Neural crest cell (in vitro differentiated cells): ENCODE measurements around the gene CRYZL1. TPM values are rescaled to one million over a fixed set of nuclear protein-coding genes. Genes with fewer than 3 reads are reported as not detected.
"Not testable (repeated sequence)": the region's sequence is repeated elsewhere in the genome, so short reads cannot be mapped to it uniquely, and the experiment has no call there.

Experiments
- DNase-seq: peaks from one replicate; pipeline ENCODE4 v3.0.0; 2021; ENCODE audit warnings: low read depth, mixed read lengths, low spot score
- H3K27ac Mint-ChIP-seq: one replicate; pipeline ENCODE4 v1.8.0; 2021; ENCODE audit warnings: mild to moderate bottlenecking, mixed read lengths; ENCODE audit not compliant: unreplicated experiment
- H3K27me3 Mint-ChIP-seq: 2 replicates; pipeline ENCODE4 v1.8.0; 2021; ENCODE audit warnings: low read depth, mild to moderate bottlenecking, mixed read lengths
- H3K36me3 Mint-ChIP-seq: 2 replicates; pipeline ENCODE4 v1.8.0; 2021; ENCODE audit warnings: low read depth, mild to moderate bottlenecking, mixed read lengths
- H3K4me1 Mint-ChIP-seq: 2 replicates; pipeline ENCODE4 v1.8.0; 2021; ENCODE audit warnings: mixed read lengths
- H3K4me3 Mint-ChIP-seq: one replicate; pipeline ENCODE4 v1.8.0; 2021; ENCODE audit warnings: mild to moderate bottlenecking, mixed read lengths
- H3K9me3 Mint-ChIP-seq: 2 replicates; pipeline ENCODE4 v1.8.0; 2021; ENCODE audit warnings: mixed read lengths
- total RNA-seq: library from RNA; stranded (reverse); gene quantifications from 2 replicates; pipeline ENCODE4 v1.2.1, GENCODE V29; 2021
- TF ChIP-seq, protein P1 (sequence below): fragments of 200-600 bp; sonication (generic); conservative IDR thresholded peaks from 2 replicates; pipeline ENCODE4 v1.5.0; 2021; ENCODE audit warnings: antibody characterized with exemption, mild to moderate bottlenecking

Gene CRYZL1
- total RNA-seq, 1 donor from 2014 or later = 55.8 TPM

DNA sequence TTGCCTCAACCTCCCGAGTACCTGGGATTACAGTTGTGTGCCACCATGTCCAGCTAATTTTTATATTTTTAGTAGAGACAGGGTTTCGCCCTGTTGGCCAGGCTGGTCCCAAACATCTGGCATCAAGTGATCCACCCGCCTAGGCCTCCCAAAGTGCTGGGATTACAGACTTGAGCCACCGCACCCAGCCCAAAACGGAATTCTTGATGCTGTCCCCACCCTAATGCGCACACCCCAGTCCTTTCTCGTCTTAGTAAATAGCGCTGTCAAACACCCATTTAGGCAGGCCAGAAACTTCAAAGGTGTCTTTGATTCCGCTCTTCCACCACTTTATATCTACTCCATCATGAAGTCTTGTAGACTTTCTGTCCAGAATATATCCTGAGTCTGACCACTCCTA, 35.9 kb upstream of the CRYZL1 start:
- no peak overlapping the region for H3K4me3 Mint-ChIP-seq
- H3K27ac Mint-ChIP-seq = no peak overlapping the region
- DNase-seq = no peak
- no peaks in the 10 kb centered on the region for H3K9me3 Mint-ChIP-seq
- no peaks in the 10 kb centered on the region for H3K27me3 Mint-ChIP-seq
- H3K36me3 Mint-ChIP-seq = no peaks in the 10 kb centered on the region
- peaks cover 27% of the 10 kb centered on the region for H3K4me1 Mint-ChIP-seq
- TF ChIP-seq, protein P1, sequence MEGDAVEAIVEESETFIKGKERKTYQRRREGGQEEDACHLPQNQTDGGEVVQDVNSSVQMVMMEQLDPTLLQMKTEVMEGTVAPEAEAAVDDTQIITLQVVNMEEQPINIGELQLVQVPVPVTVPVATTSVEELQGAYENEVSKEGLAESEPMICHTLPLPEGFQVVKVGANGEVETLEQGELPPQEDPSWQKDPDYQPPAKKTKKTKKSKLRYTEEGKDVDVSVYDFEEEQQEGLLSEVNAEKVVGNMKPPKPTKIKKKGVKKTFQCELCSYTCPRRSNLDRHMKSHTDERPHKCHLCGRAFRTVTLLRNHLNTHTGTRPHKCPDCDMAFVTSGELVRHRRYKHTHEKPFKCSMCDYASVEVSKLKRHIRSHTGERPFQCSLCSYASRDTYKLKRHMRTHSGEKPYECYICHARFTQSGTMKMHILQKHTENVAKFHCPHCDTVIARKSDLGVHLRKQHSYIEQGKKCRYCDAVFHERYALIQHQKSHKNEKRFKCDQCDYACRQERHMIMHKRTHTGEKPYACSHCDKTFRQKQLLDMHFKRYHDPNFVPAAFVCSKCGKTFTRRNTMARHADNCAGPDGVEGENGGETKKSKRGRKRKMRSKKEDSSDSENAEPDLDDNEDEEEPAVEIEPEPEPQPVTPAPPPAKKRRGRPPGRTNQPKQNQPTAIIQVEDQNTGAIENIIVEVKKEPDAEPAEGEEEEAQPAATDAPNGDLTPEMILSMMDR = no peak

DNA sequence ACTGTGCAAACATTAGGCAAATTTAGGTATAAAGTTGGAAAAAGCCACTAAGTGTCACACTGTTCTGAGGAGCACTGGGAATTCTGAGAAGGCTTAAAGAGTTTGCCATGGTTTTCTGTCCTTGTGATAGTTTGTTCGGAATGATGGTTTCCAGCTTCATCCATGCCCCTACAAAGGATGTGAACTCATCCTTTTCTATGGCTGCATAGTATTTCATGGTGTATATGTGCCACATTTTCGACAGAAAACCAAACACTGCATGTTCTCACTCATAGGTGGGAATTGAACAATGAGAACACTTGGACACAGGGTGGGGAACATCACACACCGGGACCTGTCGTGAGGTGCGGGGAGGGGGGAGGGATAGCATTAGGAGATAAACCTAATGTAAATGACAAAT, 35.1 kb upstream of the CRYZL1 start:
- H3K27me3 Mint-ChIP-seq, H3K36me3 Mint-ChIP-seq, H3K9me3 Mint-ChIP-seq, H3K4me3 Mint-ChIP-seq, H3K27ac Mint-ChIP-seq, DNase-seq: not testable (repeated sequence)
- peaks cover 30% of the 10 kb centered on the region for H3K4me1 Mint-ChIP-seq

DNA sequence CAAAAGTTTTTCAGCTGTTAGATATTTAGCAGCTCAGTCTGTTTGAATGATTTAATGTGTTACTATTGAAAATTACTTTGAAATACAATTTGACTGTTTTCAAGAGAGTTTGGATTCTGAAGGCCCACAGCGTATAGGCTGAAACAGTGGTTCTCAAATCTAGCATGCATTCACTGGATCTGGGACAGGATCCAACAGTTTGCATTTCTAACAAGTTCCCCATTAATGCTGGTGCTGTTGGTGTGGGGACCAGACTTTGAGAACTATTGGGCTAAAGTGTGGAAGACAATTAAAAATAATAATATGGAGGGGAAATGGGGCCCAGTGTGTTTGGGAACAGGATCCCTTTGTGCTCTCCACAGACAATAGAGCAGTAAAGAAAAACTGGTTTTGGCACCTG, 32.7 kb upstream of the CRYZL1 start:
- DNase-seq = no peak
- H3K36me3 Mint-ChIP-seq = no peaks in the 10 kb centered on the region
- peaks cover 31% of the 10 kb centered on the region for H3K4me1 Mint-ChIP-seq
- no peaks in the 10 kb centered on the region for H3K9me3 Mint-ChIP-seq
- TF ChIP-seq, protein P1 = no peak
- H3K4me3 Mint-ChIP-seq = no peak overlapping the region
- H3K27ac Mint-ChIP-seq = no peak overlapping the region
- no peaks in the 10 kb centered on the region for H3K27me3 Mint-ChIP-seq

DNA sequence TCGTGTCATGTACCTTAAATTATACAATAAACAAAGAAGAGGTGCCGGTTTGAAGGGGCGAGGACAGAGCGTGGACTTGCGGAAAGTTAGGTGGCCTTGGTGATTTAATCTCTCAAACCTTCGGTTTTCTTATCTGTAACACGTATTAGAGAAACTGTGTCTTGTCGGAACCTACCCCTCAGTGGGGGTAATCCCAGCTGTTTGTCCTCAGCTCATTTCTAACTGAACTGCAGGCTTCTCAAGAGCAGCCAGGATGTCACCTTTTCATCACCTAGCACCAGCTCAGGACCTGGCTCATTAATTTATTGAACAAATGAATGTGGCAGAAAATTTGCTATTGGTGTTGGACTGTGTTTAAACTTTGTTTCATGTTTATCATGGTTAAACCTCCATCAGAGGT, 31.9 kb upstream of the CRYZL1 start:
- no peaks in the 10 kb centered on the region for H3K9me3 Mint-ChIP-seq
- no peak overlapping the region for H3K27ac Mint-ChIP-seq
- no peaks in the 10 kb centered on the region for H3K36me3 Mint-ChIP-seq

DNA sequence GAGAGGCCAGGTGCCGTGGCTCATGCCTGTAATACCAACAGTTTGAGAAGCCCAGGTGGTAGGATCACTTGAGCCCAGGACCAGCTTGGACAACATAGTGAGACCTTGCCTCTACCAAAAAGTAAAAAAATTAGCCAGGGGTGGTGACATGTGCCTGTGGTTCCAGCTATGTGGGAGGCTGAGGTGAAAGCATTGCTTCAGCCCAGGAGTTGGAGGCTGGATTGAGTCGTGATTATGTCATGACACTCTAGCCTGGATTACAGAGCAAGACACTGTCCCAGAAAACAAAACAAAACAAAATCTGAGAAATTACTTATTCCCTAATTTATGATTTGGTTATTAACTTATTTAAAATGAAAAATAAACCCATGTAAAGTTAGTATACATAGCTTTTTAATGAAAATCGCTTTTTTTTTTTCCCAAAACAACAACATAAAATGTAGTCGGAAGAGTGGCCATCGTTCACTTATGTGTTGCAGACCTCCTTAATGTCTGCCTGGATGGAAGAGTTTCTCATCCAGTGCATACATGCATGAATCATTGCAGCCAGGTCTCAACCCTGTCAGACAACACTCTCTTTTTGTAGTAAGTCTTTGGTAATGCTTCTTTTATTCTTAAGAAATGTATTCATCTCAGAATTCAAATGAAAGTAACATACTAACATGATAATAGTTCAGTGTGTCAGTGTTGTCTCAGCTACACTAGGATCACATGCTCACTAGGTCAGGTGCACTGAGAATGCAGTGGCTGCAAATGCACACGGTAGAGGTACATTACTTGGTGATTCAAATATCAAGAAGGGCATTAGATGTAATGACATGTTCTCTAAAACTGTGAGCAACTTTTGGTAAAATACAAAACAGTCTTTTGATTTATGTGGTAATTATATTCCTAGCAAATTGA, 28.8 kb upstream of the CRYZL1 start:
- H3K27ac Mint-ChIP-seq = no peak overlapping the region

More for the DNA sequence above, 31.9 kb upstream of the CRYZL1 start:
- peaks cover 30% of the 10 kb centered on the region for H3K4me1 Mint-ChIP-seq
- TF ChIP-seq, protein P1 = no peak
- H3K4me3 Mint-ChIP-seq = no peak overlapping the region
- no peak for DNase-seq
- H3K27me3 Mint-ChIP-seq = no peaks in the 10 kb centered on the region

DNA sequence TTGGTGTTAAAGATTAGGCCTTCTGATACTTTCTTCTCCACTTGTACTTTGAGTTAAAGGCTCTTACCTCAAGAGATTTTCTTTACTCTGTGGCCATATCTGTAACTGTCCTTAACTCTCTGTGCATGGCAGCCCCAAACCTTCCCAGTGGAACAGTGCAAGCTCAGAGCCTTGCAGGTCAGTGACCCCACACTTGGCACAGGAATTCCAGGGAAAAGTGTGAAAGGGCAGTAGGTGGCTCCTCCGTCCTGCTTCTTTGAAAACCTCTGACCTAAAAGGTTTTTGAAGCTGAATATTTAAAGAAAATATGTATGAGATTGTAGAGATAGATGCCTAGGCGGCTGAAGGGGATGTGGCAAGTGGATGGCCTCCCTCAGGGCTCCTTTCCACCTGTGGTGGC, 27.1 kb upstream of the CRYZL1 start:
- TF ChIP-seq, protein P1 = no peak
- Mint-ChIP-seq H3K4me3 (no peak overlapping the region), H3K4me1 (peaks cover 28% of the 10 kb centered on the region), H3K27ac (no peak overlapping the region), H3K9me3 (no peaks in the 10 kb centered on the region), H3K27me3 (no peaks in the 10 kb centered on the region), H3K36me3 (no peaks in the 10 kb centered on the region)
- no peak for DNase-seq

More for the DNA sequence above, 28.8 kb upstream of the CRYZL1 start:
- DNase-seq = no peak
- Mint-ChIP-seq H3K9me3 (no peaks in the 10 kb centered on the region), H3K27me3 (no peaks in the 10 kb centered on the region), H3K36me3 (no peaks in the 10 kb centered on the region), H3K4me1 (peaks cover 38% of the 10 kb centered on the region), H3K4me3 (no peak overlapping the region)
- TF ChIP-seq, protein P1 = no peak
